HepG2 (cell line): ENCODE results near the gene ZDHHC7. TPM values are rescaled to one million over a fixed set of nuclear protein-coding genes. Genes with fewer than 3 reads are reported as not detected.

Experiments
- ARID2 ChIP-seq: sonication (generic); formaldehyde crosslinking; IDR thresholded peaks from 2 replicates; pipeline ENCODE4 v1.8.1; 2022; ENCODE audit warnings: mild to moderate bottlenecking, missing genetic modification reagents, borderline replicate concordance
- EED ChIP-seq: sonication (generic); formaldehyde crosslinking; IDR thresholded peaks from 2 replicates; pipeline ENCODE4 v1.5.0; 2020; ENCODE audit warnings: mild to moderate bottlenecking, missing genetic modification reagents
- GFI1 ChIP-seq: sonication (generic); formaldehyde crosslinking; IDR thresholded peaks from 2 replicates; pipeline ENCODE4 v1.5.0; 2020; ENCODE audit warnings: missing genetic modification reagents, mild to moderate bottlenecking, borderline replicate concordance
- HIVEP1 ChIP-seq: sonication (generic); formaldehyde crosslinking; IDR thresholded peaks from 2 replicates; pipeline ENCODE4 v1.4.0; 2020; ENCODE audit warnings: mild to moderate bottlenecking, missing genetic modification reagents
- HNRNPH1 ChIP-seq: fragments of 200-400 bp; formaldehyde crosslinking; optimal IDR thresholded peaks from 2 replicates; pipeline ENCODE3; 2017; ENCODE audit warnings: mild to moderate bottlenecking, low read depth, low read length
- MIER3 ChIP-seq: IDR thresholded peaks from 2 replicates; pipeline ENCODE4 v1.6.1; 2016; ENCODE audit warnings: missing compliant biosample characterization, borderline replicate concordance
- PRPF4 ChIP-seq: fragments of 200-400 bp; formaldehyde crosslinking; IDR thresholded peaks from 2 replicates; pipeline ENCODE4 v1.6.1; 2016; ENCODE audit warnings: low read length, low read depth; ENCODE audit not compliant: poor library complexity, severe bottlenecking
- PTBP1 ChIP-seq: fragments of 200-400 bp; formaldehyde crosslinking; IDR thresholded peaks from 2 replicates; pipeline ENCODE4 v1.6.1; 2018; ENCODE audit warnings: low read length, low read depth; ENCODE audit not compliant: poor library complexity, severe bottlenecking
- REL ChIP-seq: sonication (generic); formaldehyde crosslinking; conservative IDR thresholded peaks from 2 replicates; pipeline ENCODE4 v1.8.0; 2022; ENCODE audit warnings: mild to moderate bottlenecking, missing genetic modification reagents, moderate library complexity
- SATB2 ChIP-seq: sonication (generic); formaldehyde crosslinking; IDR thresholded peaks from 2 replicates; pipeline ENCODE4 v1.5.0; 2020; ENCODE audit warnings: missing genetic modification reagents
- SIN3A ChIP-seq: IDR thresholded peaks from 2 replicates; pipeline ENCODE4 v1.6.1; 2011; ENCODE audit warnings: low read depth, mild to moderate bottlenecking, control low read depth, low read length, borderline replicate concordance
- SOX6 ChIP-seq, 2 experiments: fragments of 450-650 bp in 1 of 2; sonication (generic) in 1 of 2; formaldehyde crosslinking in 1 of 2; IDR thresholded peaks; 2 replicates each; pipeline versions ENCODE4 v1.4.0 to v1.6.1; 2017 to 2020; ENCODE audit warnings: antibody characterized with exemption in 1 of 2, mild to moderate bottlenecking in 1 of 2, missing genetic modification reagents in 1 of 2
- SUZ12 ChIP-seq: fragments of 150-350 bp; IDR thresholded peaks from 2 replicates; pipeline ENCODE4 v1.6.1; 2014; ENCODE audit warnings: low read depth, low read length
- TRIM22 ChIP-seq: fragments of 450-650 bp; IDR thresholded peaks from 2 replicates; pipeline ENCODE4 v1.6.1; 2017
- XRCC5 ChIP-seq: fragments of 200-400 bp; formaldehyde crosslinking; optimal IDR thresholded peaks from 2 replicates; pipeline ENCODE3; 2017; ENCODE audit warnings: mild to moderate bottlenecking, low read length
- ZNF101 ChIP-seq: sonication (generic); formaldehyde crosslinking; IDR thresholded peaks from 2 replicates; pipeline ENCODE4 v1.4.0; 2020; ENCODE audit warnings: mild to moderate bottlenecking, low read depth, missing genetic modification reagents, borderline replicate concordance
- ZNF180 ChIP-seq: sonication (generic); formaldehyde crosslinking; IDR thresholded peaks from 2 replicates; pipeline ENCODE4 v1.4.0; 2020; ENCODE audit warnings: low read depth, missing genetic modification reagents, borderline replicate concordance
- ZNF256 ChIP-seq: sonication (generic); formaldehyde crosslinking; conservative IDR thresholded peaks from 2 replicates; pipeline ENCODE4 v1.4.0; 2020; ENCODE audit warnings: missing genetic modification reagents
- ZNF646 ChIP-seq: sonication (generic); formaldehyde crosslinking; IDR thresholded peaks from 2 replicates; pipeline ENCODE4 v1.9.0; 2021; ENCODE audit warnings: mild to moderate bottlenecking, missing genetic modification reagents
- ZNF670 ChIP-seq: sonication (generic); formaldehyde crosslinking; IDR thresholded peaks from 2 replicates; pipeline ENCODE4 v1.8.0; 2022; ENCODE audit warnings: mild to moderate bottlenecking, missing genetic modification reagents, borderline replicate concordance
- ZNF775 ChIP-seq: sonication (generic); formaldehyde crosslinking; IDR thresholded peaks from 2 replicates; pipeline ENCODE4 v1.4.0; 2020; ENCODE audit warnings: missing genetic modification reagents, mild to moderate bottlenecking, moderate library complexity, borderline replicate concordance
- polyA plus RNA-seq, 8 experiments: library from polyadenylated mRNA; depleted of rRNA in 3 of 8; stranded (reverse) in 7 of 8; unstranded in 1 of 8; fragments of >200 nt; fragmentation: Illumina TruSeq in 4 of 8; extraction: Trizol in 4 of 8; gene quantifications; 2 replicates each; pipeline versions ENCODE4 v1.2.1 to v1.2.3, GENCODE V29; 2011 to 2016; ENCODE audit warnings: low read depth in 4 of 8, missing spikeins in 1 of 8, mixed read lengths in 1 of 8; ENCODE audit not compliant: insufficient read depth in 1 of 8
- total RNA-seq, 5 experiments: library from RNA; depleted of rRNA; stranded (reverse); fragments of >200 nt; fragmentation: Illumina TruSeq; extraction: Trizol; gene quantifications; 2 replicates each; pipeline ENCODE4 v1.2.3, GENCODE V29; 2016; ENCODE audit warnings: low read depth in 1 of 5

Gene ZDHHC7
- total and polyA plus RNA-seq, 2 of the 13 experiments (the other 11 are each of a cell fraction or from before 2014, with no cell fraction given) = 46.8 to 67.6 TPM

GRCh38 chr16:85055493-85056210, 44.3 kb upstream of the ZDHHC7 start (continued):
- TF ChIP-seq ZNF180 (CRISPR knock-in tag) (no peak), MIER3 (no peak), ZNF101 (CRISPR knock-in tag) (no peak), SUZ12 (no peak), EED (CRISPR knock-in tag) (peak; percentile 73; the same call in 1 of the 2 replicates), XRCC5 (peak; percentile 14), GFI1 (CRISPR knock-in tag) (no peak; the same call in 1 of the 2 replicates), ZNF670 (CRISPR knock-in tag) (no peak), TRIM22 (no peak), PTBP1 (no peak), REL (CRISPR knock-in tag) (no peak), ZNF775 (CRISPR knock-in tag) (no peak), SATB2 (CRISPR knock-in tag) (peak; percentile 37; the same call in 1 of the 2 replicates), HIVEP1 (CRISPR knock-in tag) (peak; percentile 95), ZNF646 (CRISPR knock-in tag) (peak; percentile 47; the same call in 1 of the 2 replicates), SOX6 (IDR thresholded peaks at IDR 0.05) (no peak), SOX6 (CRISPR knock-in tag; IDR thresholded peaks at IDR 0.05) (peak; percentile 53; the same call in 1 of the 2 replicates), ARID2 (CRISPR knock-in tag) (peak; percentile 60; the same call in 1 of the 2 replicates), HNRNPH1 (no peak), SIN3A (no peak), ZNF256 (CRISPR knock-in tag) (peak; percentile 64; the same call in 1 of the 2 replicates), PRPF4 (no peak)
